HG03097 (cell line): Measurements from ENCODE around the gene CCNDBP1.
"Not testable (repeated sequence)": the region's sequence is repeated elsewhere in the genome, so short reads cannot be mapped to it uniquely, and the experiment has no call there.

Source experiments
- ATAC-seq: cut with Tn5 transposase; IDR thresholded peaks from one replicate; pipeline ENCODE4 v1.9.1; 2021; ENCODE audit not compliant: unreplicated experiment, low FRiP score

CCNDBP1 gene

DNA sequence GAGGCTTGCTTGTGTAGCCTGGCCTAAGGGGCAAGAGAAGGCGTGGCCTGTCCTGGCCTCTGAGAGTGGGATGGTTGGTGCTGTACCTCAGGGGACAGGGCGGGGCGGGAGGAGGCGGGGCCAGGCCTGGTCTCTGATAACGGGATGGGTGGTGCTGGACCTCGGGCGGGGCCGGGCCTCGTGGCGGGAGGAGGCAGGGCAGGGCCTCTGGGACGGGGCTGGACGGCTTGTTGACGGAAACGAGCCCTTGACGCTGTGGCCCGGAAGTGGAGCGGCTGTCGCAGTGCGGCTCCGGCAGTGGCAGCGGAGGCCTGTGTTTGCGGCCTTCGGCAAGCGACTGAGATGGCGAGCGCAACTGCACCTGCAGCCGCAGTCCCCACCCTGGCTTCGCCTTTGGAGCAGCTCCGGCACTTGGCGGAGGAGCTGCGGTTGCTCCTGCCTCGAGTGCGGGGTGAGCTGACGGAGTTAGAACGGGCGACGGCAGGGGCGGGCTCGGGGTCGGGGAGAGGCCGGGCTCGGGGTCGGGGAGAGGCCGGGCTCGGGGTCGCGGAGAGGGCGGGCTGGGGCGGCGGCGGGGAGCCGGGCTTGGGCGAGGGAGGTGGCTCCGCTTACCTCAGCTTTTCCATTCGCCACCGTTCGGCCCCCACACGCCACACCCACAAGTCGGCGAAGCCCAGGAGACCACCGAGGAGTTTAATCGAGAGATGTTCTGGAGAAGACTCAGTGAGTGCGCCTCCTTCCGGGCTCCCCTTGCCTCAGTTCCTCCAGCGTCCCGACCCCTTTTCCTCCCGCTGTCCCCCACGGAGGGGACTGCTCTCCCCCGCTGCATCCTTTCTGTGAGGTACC, at the start of gene CCNDBP1:
Gene CCNDBP1 (plus strand): TSS at position 247 of the 846 bp plus-strand sequence. CDS start 96 bp downstream, at position 343.
- peak; percentile 77 for ATAC-seq

DNA sequence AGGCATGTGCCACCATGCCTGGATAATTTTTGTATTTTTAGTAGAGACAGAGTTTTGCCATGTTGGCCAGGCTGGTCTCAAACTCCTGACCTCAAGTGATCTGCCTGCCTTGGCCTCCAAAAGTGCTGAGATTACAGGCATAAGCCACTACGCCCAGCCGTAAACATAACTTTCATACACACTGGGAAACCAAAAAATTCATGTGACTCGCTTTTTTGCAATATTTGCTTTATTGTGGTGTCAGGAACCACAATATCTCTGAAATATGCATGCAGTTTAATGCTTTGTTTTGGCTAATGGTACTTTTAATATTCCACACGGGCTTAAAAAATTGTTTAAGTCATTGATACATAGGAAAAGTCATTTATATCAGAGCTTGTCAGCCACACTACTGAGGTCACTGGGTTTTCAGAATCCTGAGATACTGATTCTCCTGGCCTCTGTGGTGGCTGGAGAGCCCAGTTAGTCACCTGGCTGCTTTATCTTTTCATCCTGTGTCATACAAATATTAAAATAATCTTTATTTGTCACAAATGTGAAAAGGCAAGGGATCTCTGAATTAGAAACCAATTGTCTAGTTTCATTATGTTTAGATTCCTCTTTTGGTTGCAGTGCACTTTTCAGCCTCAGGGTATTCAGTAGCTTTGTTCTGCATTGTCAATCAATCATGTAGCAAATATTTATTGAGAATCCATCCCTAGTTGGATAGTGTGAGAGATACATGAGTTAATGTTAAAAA, 41.8 kb upstream of the CCNDBP1 start:
- ATAC-seq: no peak

DNA sequence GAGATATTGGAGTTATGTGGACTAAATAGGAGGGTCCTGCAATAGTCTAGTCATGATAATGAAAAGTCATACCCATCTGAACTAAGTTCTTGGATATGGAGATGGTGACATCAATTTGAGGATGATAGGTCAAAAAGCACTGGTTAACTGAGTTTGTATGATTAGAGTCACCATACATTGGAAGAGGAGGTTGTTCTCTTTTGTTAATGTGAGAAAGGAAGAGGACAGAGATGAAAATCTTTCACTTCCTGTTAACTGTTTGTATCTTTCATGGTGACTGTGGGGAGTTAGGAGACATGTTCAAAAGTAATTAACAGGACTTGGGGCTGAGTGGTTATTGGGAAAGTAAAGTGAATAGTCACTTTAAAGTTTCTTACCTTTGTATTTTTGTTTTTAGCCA, 40.7 kb upstream of the CCNDBP1 start:
- ATAC-seq: no peak

GRCh38 chr15:43146184-43146583, 39.0 kb upstream of the CCNDBP1 start:
- no peak for ATAC-seq

DNA sequence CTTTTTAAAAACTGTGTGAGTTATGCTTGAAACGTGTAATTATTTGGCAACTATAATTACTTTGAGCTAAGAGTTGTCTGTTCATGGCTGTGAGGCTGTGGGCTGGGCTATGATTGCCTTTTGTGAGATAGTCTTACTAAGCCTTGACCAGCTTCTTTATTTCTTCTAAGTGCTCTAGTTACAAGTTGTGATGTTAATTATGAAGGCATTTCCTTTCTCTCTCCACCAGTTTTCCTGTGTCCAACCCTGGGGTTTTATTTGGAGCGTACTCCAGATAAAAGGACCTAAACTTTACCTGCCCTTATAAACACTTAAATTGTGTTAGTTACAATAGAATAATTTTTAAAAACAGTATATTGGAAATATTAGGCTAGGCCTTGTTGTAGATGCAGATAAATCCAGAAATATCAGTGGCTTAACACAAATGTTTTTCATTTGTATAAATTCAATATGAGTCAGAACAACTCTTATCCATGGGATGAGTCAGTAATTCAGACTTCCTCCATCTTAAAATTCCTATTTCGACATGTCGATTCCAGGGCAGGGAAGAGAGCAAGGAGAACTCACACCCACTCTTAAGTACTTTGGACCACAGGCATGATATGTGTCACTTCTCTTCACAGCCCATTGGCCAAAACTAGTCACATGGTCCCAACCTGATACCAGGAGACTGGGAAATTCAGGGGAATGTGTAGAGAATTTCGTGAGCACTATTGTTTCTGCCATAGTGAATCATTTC, 34.8 kb upstream of the CCNDBP1 start:
- no peak for ATAC-seq

- ATAC-seq: no peak
Observed at GRCh38 chr15:43151688-43152087, 33.5 kb upstream of the CCNDBP1 start.

- ATAC-seq: no peak
Observed at GRCh38 chr15:43153269-43153668, 31.9 kb upstream of the CCNDBP1 start.

GRCh38 chr15:43165801-43166325, 19.3 kb upstream of the CCNDBP1 start:
- ATAC-seq: no peak

GRCh38 chr15:43167261-43167660, 17.9 kb upstream of the CCNDBP1 start:
- not testable (repeated sequence) for ATAC-seq

- no peak for ATAC-seq
Observed at GRCh38 chr15:43168192-43169107, 16.8 kb upstream of the CCNDBP1 start.

DNA sequence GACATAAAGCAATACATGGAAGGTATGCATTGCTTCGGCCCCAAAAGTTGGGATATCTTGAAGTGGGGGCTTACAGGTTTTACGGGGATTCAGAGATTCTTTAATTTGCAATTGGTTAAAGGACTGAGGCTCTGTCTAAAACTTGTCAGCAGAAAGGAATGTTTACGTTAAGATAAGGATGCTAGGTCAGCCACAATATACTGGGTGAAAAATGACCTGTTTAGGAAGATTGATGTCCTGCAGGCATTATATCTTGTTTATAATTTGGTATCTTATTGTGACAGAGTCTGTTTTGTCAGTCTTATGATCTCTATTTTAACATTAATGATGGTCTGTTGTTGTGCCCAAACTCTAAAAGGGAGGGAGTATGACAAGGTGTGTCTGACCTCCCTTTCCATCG, 15.3 kb upstream of the CCNDBP1 start:
- no peak for ATAC-seq

GRCh38 chr15:43175656-43176309, 9.4 kb upstream of the CCNDBP1 start:
- ATAC-seq: not testable (repeated sequence)

DNA sequence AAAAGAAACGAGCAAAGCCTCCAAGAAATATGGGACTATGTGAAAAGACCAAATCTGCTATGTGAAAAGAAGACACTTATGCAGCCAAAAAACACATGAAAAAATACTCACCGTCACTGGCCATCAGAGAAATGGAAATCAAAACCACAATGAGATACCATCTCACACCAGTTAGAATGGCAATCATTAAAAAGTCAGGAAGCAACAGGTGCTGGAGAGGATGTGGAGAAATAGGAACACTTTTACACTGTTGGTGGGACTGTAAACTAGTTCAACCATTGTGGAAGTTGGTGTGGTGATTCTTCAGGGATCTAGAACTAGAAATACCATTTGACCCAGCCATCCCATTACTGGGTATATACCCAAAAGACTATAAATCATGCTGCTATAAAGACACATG, 8.1 kb upstream of the CCNDBP1 start:
- ATAC-seq: not testable (repeated sequence)

DNA sequence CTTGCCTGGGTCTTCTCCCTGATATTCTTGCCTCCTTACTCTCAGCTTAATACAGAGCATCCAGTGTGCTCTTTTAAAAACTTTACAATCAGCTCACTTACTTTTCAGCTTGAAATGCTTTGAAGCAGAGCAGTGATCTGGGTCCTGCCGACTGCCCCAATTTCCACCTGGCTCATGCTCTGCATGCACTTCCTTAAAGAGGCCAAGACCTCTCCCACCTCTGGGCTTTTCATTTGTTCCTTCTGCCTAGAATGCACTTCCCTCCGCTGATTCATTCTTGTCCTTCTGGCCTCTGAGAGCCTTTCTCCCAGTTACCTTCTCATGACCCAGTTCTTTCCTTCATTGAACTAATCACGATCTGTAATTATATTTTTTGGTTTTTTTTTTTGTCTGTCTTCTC, 1.9 kb upstream of the CCNDBP1 start:
- ATAC-seq: no peak

- peak; percentile 14 for ATAC-seq
Observed at GRCh38 chr15:43184407-43185124, 637 bp upstream of the CCNDBP1 start.

- ATAC-seq: no peak
Observed at GRCh38 chr15:43186003-43186353, 775 bp downstream of the CCNDBP1 start.

DNA sequence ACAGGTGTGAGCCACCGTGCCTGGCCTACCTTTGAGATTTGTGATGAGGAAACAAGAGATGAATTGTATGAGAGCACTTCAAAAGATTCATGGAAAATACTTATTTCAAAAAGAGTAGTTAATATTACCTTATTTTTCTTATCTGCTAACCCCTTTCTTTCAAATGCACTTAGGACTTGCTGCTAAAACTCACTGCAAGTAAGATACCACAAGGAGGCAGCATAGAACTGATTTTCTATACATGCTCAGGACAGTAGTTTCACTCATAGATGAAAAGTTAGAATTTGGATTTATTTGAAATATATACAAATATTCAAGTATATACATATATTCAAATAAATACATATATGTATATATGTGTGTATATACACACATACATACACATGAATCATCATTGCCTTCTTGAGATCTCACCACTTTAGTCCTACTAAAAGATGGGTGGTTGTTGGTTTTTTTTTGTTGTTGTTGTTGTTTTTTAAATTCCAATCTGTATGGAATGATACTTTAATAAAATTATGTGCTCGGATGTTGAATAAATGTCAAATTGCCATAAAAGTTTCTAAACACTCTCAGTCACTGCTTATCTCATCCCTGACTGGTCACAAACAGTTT, 2.4 kb downstream of the CCNDBP1 start:
- ATAC-seq: no peak

- ATAC-seq: no peak
Observed at GRCh38 chr15:43189296-43189695, 4.1 kb downstream of the CCNDBP1 start.
